Measurements from ENCODE around the gene GABBR1. TPM values are rescaled to one million over a fixed set of nuclear protein-coding genes. Genes with fewer than 3 reads are reported as not detected.

The GABBR1 gene
- total and polyA plus RNA-seq, 3 donors from 2014 or later = 16.8 to 29.9 (median 26.2) TPM

GRCh38 chr6:29637247-29637646 is 4.3 kb upstream of the GABBR1 start:
- no peaks in the 10 kb centered on the region for H3K9me3 ChIP-seq
- H3K36me3 ChIP-seq (ENCODE audit: low read depth, missing control alignments) = no peaks in the 10 kb centered on the region
- no peak overlapping the region for H3K27ac ChIP-seq
- no peaks in the 10 kb centered on the region for H3K27me3 ChIP-seq
- H3K4me1 ChIP-seq = no peaks in the 10 kb centered on the region
- H3K4me3 ChIP-seq = no peak overlapping the region
- no peak for DNase-seq
- WGBS, 2 donors = 82 to 92% methylated on average over 9 of the region's 9 CpGs
- intact Hi-C loops (cut with DNase I; ENCODE audit: low total_unique reads) = no loop called here
- no peak for TF ChIP-seq CTCF (IDR thresholded peaks at IDR 0.05)
- no peak for TF ChIP-seq POLR2A (IDR thresholded peaks at IDR 0.05)

- 2 to 6% methylated on average over 9 of the region's 9 CpGs for WGBS, 2 donors
- DNase-seq = no peak
- no peak for TF ChIP-seq POLR2A (IDR thresholded peaks at IDR 0.05)
- H3K4me1 ChIP-seq = peaks cover 10% of the 10 kb centered on the region
- no peaks in the 10 kb centered on the region for H3K9me3 ChIP-seq
- no peaks in the 10 kb centered on the region for H3K36me3 ChIP-seq (ENCODE audit: low read depth, missing control alignments)
- H3K27ac ChIP-seq = peak overlapping the region; percentile 72 to 80
- H3K27me3 ChIP-seq = no peaks in the 10 kb centered on the region
- peak overlapping the region; percentile 72 to 84 for H3K4me3 ChIP-seq
- intact Hi-C loops (cut with DNase I; ENCODE audit: low total_unique reads) = no loop called here
These were observed 537 bp upstream of the GABBR1 start for GRCh38 chr6:29633534-29633905.

- Histone ChIP-seq H3K36me3 (ENCODE audit: low read depth, missing control alignments) (no peaks in the 10 kb centered on the region), H3K4me3 (peak overlapping the region; percentile 72 to 84), H3K4me1 (peaks cover 10% of the 10 kb centered on the region), H3K27me3 (no peaks in the 10 kb centered on the region), H3K9me3 (no peaks in the 10 kb centered on the region), H3K27ac (peak overlapping the region; percentile 72 to 80)
- intact Hi-C loops (cut with DNase I; ENCODE audit: low total_unique reads) = no loop called here
- DNase-seq = peak; percentile 41
- WGBS, 2 donors = 3% methylated on average over 24 to 49 of the region's 53 CpGs
- no peak for TF ChIP-seq CTCF (IDR thresholded peaks at IDR 0.05)
- TF ChIP-seq POLR2A (IDR thresholded peaks at IDR 0.05) = no peak
These were observed 887 bp downstream of the GABBR1 start for GRCh38 chr6:29631860-29632731.

- no peaks in the 10 kb centered on the region for H3K9me3 ChIP-seq
- no peak overlapping the region for H3K4me3 ChIP-seq
- H3K4me1 ChIP-seq = peaks cover 10% of the 10 kb centered on the region
- no peak for TF ChIP-seq CTCF (IDR thresholded peaks at IDR 0.05)
- no peak for TF ChIP-seq POLR2A (IDR thresholded peaks at IDR 0.05)
- no peaks in the 10 kb centered on the region for H3K36me3 ChIP-seq (ENCODE audit: low read depth, missing control alignments)
- 46 to 54% methylated on average over 14 of the region's 14 CpGs for WGBS, 2 donors
- no peaks in the 10 kb centered on the region for H3K27me3 ChIP-seq
- DNase-seq = no peak
- H3K27ac ChIP-seq = no peak overlapping the region
- intact Hi-C loops (cut with DNase I; ENCODE audit: low total_unique reads) = no loop called here
These were observed 1.7 kb downstream of the GABBR1 start for GRCh38 chr6:29631209-29631810.

GRCh38 chr6:29630315-29630714 is 2.7 kb downstream of the GABBR1 start:
- Histone ChIP-seq H3K27ac (no peak overlapping the region), H3K4me1 (peaks cover 10% of the 10 kb centered on the region), H3K27me3 (no peaks in the 10 kb centered on the region), H3K36me3 (ENCODE audit: low read depth, missing control alignments) (no peaks in the 10 kb centered on the region), H3K9me3 (no peaks in the 10 kb centered on the region), H3K4me3 (no peak overlapping the region)
- TF ChIP-seq POLR2A (IDR thresholded peaks at IDR 0.05) (no peak), CTCF (IDR thresholded peaks at IDR 0.05) (no peak)
- intact Hi-C loops (cut with DNase I; ENCODE audit: low total_unique reads) = no loop called here
- DNase-seq = no peak
- 76 to 81% methylated on average over 9 of the region's 9 CpGs for whole genome bisulfite sequencing, 2 donors
